Measurements from ENCODE around the gene NPTX1. TPM values are rescaled to one million over a fixed set of nuclear protein-coding genes. Genes with fewer than 3 reads are reported as not detected.

The NPTX1 gene
- total RNA-seq, 1 donor from 2014 or later = 0.99 TPM

- no peak for DNase-seq (ENCODE audit: extremely low read depth, low read depth, low spot score)
Observed at GRCh38 chr17:80504686-80505413, 28.4 kb upstream of the NPTX1 start.

GRCh38 chr17:80503921-80504320 is 27.5 kb upstream of the NPTX1 start:
- DNase-seq (ENCODE audit: extremely low read depth, low read depth, low spot score) = no peak

- no peak for DNase-seq (ENCODE audit: extremely low read depth, low read depth, low spot score)
Observed at GRCh38 chr17:80503031-80503430, 26.6 kb upstream of the NPTX1 start.

DNA sequence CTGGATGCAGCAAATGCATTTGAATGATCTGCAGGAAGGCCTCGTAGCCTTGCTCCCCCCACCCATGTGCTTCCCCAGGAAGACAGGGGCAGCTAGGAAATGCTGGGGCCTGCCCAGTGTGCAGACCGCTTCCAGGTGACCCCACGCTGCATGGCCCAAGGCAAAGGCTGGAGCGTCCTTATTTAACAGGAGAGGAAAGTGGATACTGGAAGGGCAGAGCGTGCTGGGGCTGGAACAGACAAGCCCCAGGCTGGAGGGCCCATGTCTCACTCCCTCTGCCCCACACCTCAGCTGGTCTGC is 26.1 kb upstream of the NPTX1 start:
- DNase-seq (ENCODE audit: extremely low read depth, low read depth, low spot score) = no peak

GRCh38 chr17:80501741-80502577 is 25.6 kb upstream of the NPTX1 start:
- no peak for DNase-seq (ENCODE audit: extremely low read depth, low read depth, low spot score)

DNA sequence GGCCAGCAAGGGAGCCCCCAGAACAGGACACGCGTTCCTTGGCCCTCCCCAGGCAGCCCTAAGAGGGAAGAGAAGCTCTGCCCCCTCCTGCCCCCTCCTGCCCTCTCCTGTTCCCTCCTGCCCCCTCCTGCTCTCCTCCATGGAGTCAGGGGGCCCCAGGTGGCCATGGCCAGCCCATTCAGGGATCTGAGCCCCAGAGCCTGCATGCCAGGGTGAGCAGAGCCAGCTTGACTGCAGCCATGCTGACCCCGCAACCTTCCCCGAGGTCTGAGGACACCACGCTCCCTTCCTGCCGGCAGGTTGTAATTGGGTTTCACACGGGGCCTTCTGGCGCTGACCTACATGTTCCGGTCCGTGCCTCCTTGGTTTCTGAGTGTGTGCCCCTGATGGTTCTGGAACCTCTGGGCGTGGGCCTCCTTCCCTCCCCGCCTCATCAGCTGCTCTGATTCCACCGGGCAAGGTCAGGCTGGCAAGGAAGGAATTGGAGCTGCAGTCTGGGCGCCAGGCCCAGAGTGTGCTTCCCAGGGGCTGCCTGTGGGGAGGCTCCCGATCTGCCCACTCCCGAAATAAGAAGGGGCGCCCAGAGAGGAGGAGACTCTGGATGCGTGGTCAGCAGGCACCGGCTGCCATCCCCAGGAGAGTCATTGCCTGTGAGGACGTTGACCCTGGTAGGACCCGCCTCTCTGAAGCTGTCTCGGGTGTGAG is 23.7 kb upstream of the NPTX1 start:
- no peak for DNase-seq (ENCODE audit: extremely low read depth, low read depth, low spot score)

DNA sequence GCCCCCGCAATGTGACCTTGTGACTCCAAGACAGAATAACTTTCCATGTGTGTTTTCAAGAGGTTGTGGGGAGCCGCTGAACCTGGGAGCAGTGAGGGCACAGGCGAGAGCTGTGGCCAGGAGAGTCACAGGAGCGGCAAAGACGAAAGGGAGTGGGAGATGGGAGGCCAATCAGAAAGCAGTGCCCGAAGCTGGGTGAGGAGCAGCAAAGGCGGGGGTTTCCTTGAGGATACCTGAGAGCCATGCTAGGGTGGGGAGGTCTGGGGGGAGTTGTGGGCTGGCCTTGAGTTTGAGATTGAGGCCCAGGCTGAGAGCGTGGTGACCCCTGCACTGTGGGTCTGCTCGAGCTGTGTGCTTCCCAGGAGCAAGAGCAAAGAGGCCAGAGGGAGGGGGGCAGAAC is 23.2 kb upstream of the NPTX1 start:
- DNase-seq (ENCODE audit: extremely low read depth, low read depth, low spot score) = no peak

GRCh38 chr17:80498920-80499410 is 22.6 kb upstream of the NPTX1 start:
- no peak for DNase-seq (ENCODE audit: extremely low read depth, low read depth, low spot score)

DNA sequence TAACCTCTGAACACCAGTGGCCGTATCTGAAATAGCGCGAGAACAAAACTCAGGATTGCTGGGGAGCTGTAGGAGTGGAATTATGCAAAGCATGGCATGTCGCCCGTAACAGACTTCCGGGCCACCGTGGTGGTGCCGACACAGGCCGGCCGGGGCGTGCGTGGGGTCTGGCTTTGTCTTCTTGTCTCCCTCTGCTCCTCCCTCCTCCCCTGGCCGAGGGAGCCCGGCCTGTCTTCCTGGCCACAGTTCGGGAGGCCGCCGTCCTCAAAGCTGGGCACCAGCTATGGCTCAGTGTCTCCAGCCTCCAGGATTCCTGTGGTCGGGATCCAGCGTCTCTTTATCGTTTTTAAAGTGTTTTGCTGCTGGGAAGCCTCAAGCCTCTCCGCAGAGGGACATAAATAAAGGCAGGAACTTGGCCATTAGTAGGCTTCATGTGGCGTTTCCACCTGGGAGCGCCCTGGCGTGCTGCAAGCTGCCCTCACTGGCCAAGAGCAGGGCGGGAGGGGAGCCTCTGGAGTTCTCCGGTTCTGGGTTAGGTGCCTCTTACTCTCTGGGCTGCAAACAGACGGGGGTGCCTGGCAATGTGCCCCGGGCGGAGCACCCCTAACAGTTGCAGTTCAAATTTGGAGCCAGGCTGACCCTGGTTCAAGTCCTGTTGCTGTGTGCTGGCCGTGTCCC is 22.0 kb upstream of the NPTX1 start:
- no peak for DNase-seq (ENCODE audit: extremely low read depth, low read depth, low spot score)

GRCh38 chr17:80497726-80498241 is 21.4 kb upstream of the NPTX1 start:
- no peak for DNase-seq (ENCODE audit: extremely low read depth, low read depth, low spot score)

GRCh38 chr17:80494547-80494946 is 18.1 kb upstream of the NPTX1 start:
- no peak for DNase-seq (ENCODE audit: extremely low read depth, low read depth, low spot score)

GRCh38 chr17:80492343-80493136 is 16.1 kb upstream of the NPTX1 start:
- DNase-seq (ENCODE audit: extremely low read depth, low read depth, low spot score) = no peak

DNA sequence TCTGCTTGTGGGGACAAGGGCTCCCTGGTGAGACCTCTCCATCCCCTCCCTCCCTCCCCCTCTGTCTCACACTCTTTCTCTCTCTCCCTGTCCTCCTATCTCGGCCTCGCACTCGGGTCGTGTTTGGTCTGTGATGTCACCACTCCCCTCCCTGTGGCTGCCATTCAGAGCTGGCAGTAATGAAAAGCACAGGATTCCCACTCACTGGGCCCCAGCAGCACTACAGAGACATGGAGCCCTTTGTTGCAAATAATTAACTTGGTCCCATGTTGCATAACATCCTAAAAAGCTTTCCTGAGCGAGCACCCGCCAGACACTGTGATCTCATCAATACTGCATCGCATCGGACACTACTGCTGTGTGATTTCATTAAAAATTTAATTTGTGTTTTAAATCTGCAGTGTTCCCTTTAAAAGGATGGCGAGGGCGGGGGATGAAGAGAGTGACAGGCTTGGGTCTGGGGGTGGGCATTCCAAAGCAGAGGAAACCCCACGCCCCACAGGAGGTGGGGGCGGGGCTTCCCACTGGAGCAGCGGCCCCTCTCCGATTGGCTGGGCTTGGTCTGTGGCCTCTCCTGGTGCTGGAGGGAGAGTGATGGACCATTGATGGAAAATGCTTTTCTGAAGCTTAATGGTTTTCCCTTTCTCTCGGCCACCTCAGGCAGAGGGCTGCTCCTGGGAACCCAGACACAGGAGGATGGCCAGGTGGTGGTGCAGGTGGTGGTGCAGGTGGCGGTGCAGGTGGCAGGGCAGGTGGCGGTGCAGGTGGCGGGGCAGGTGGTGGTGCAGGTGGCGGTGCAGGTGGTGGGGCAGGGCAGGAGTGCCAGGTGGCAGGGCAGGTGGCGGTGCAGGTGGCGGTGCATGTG is 15.3 kb upstream of the NPTX1 start:
- DNase-seq (ENCODE audit: extremely low read depth, low read depth, low spot score) = no peak

- no peak for DNase-seq (ENCODE audit: extremely low read depth, low read depth, low spot score)
Observed at GRCh38 chr17:80487511-80487910, 11.1 kb upstream of the NPTX1 start.

- no peak for DNase-seq (ENCODE audit: extremely low read depth, low read depth, low spot score)
Observed at GRCh38 chr17:80486692-80487091, 10.3 kb upstream of the NPTX1 start.

DNA sequence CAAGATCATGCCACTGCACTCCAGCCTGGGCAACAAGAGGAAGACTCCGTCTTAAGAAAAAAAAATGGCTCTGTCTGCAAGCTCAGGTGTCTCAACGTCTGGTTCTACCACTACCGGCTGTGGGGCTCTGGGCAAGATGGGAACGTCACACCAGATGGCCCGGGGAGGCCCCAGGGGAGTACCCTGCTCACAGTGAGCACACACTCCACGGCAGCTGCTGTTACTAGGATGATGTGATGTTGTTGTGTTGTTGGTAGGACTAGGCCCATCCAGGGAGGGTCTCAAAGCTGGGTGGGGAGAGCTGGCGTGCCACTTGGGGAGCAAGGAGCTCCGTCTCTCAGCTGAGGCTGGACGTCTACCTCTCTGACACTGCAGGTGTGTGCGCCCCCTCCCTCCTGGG is 9.4 kb upstream of the NPTX1 start:
- no peak for DNase-seq (ENCODE audit: extremely low read depth, low read depth, low spot score)

- no peak for DNase-seq (ENCODE audit: extremely low read depth, low read depth, low spot score)
Observed at GRCh38 chr17:80482555-80483308, 6.3 kb upstream of the NPTX1 start.

- DNase-seq (ENCODE audit: extremely low read depth, low read depth, low spot score) = no peak
Observed at GRCh38 chr17:80482058-80482318, 5.6 kb upstream of the NPTX1 start.
